Osteoblast (primary cell): Measurements from ENCODE around the gene EHD1. TPM values are rescaled to one million over a fixed set of nuclear protein-coding genes. Genes with fewer than 3 reads are reported as not detected.

Source experiments
- DNase-seq: peaks from one replicate; pipeline ENCODE4 v3.0.0; 2011; ENCODE audit warnings: low spot score, mixed read lengths; ENCODE audit not compliant: insufficient read length; ENCODE audit errors: missing footprints
- H2AFZ ChIP-seq: 2 replicates; pipeline ENCODE4 v1.6.0; 2011; ENCODE audit warnings: mild to moderate bottlenecking, low read length
- H3K27ac ChIP-seq: 2 replicates; pipeline ENCODE4 v1.5.1; 2011; ENCODE audit warnings: mild to moderate bottlenecking, low read depth, low read length, moderate library complexity
- H3K27me3 ChIP-seq: 2 replicates; pipeline ENCODE4 v1.6.0; 2012; ENCODE audit warnings: mild to moderate bottlenecking, control low read depth, inconsistent platforms, low read length, moderate library complexity; ENCODE audit not compliant: insufficient read depth
- H3K36me3 ChIP-seq: 2 replicates; pipeline ENCODE4 v1.5.1; 2011; ENCODE audit warnings: mild to moderate bottlenecking, low read length, control low read depth, moderate library complexity; ENCODE audit not compliant: insufficient read depth
- H3K4me1 ChIP-seq: 2 replicates; pipeline ENCODE4 v1.5.1; 2011; ENCODE audit warnings: mild to moderate bottlenecking, low read length, control low read depth, moderate library complexity; ENCODE audit not compliant: insufficient read depth
- H3K4me2 ChIP-seq: 2 replicates; pipeline ENCODE4 v1.6.0; 2011; ENCODE audit warnings: mild to moderate bottlenecking, low read length; ENCODE audit not compliant: insufficient read depth
- H3K4me3 ChIP-seq: fragments of 200-600 bp; sonication (generic); 3 replicates; pipeline ENCODE4 v1.5.1; 2012; ENCODE audit warnings: mild to moderate bottlenecking, low read length, inconsistent platforms; ENCODE audit not compliant: insufficient read depth
- H3K79me2 ChIP-seq: 2 replicates; pipeline ENCODE4 v1.6.0; 2012; ENCODE audit warnings: mild to moderate bottlenecking, low read length, control low read depth, inconsistent platforms; ENCODE audit not compliant: insufficient read depth
- H3K9me3 ChIP-seq: 2 replicates; pipeline ENCODE4 v1.5.1; 2011; ENCODE audit warnings: low read depth, low read length, control low read depth
- H4K20me1 ChIP-seq: 2 replicates; pipeline ENCODE4 v1.6.0; 2012; ENCODE audit warnings: mild to moderate bottlenecking, low read length, control low read depth; ENCODE audit not compliant: insufficient read depth
- CTCF ChIP-seq: IDR thresholded peaks from 2 replicates; pipeline ENCODE4 v1.5.1; 2011; ENCODE audit warnings: mild to moderate bottlenecking, low read depth, low read length, moderate library complexity; ENCODE audit errors: extremely low read depth
- total RNA-seq: library from RNA; depleted of rRNA; stranded (reverse); fragments of >200 nt; gene quantifications from 2 replicates; pipeline ENCODE4 v1.2.3, GENCODE V29; 2012

Gene EHD1
- total RNA-seq, 1 donor = 51.4 TPM

GRCh38 chr11:64809781-64810241, 68.6 kb downstream of the EHD1 start:
- H3K4me3 ChIP-seq = peak overlapping the region; percentile 93
- DNase-seq = peak; percentile 90
- H3K4me2 ChIP-seq = peak overlapping the region; percentile 83
- no peaks in the 10 kb centered on the region for H3K9me3 ChIP-seq
- H3K27me3 ChIP-seq = no peaks in the 10 kb centered on the region
- peak overlapping the region; percentile 84 for H2AFZ ChIP-seq
- no peak overlapping the region for H3K27ac ChIP-seq
- H3K79me2 ChIP-seq = peaks cover 9% of the 10 kb centered on the region
- H4K20me1 ChIP-seq = peaks cover 2% of the 10 kb centered on the region
- no peak for TF ChIP-seq CTCF
- peaks cover 27% of the 10 kb centered on the region for H3K36me3 ChIP-seq
- peaks cover 12% of the 10 kb centered on the region for H3K4me1 ChIP-seq

GRCh38 chr11:64805481-64805880, 72.9 kb downstream of the EHD1 start:
- no peak overlapping the region for H3K4me3 ChIP-seq
- H3K4me1 ChIP-seq = peaks cover 15% of the 10 kb centered on the region
- no peak overlapping the region for H2AFZ ChIP-seq
- H4K20me1 ChIP-seq = peaks cover 6% of the 10 kb centered on the region
- H3K9me3 ChIP-seq = no peaks in the 10 kb centered on the region
- no peak overlapping the region for H3K27ac ChIP-seq
- no peak overlapping the region for H3K4me2 ChIP-seq
- H3K79me2 ChIP-seq = peaks cover 9% of the 10 kb centered on the region
- no peaks in the 10 kb centered on the region for H3K27me3 ChIP-seq
- peaks cover 34% of the 10 kb centered on the region for H3K36me3 ChIP-seq
- no peak for TF ChIP-seq CTCF
- DNase-seq = no peak

GRCh38 chr11:64804346-64805210, 73.8 kb downstream of the EHD1 start:
- peak; percentile 64 for DNase-seq
- peaks cover 34% of the 10 kb centered on the region for H3K36me3 ChIP-seq
- no peak overlapping the region for H3K4me3 ChIP-seq

More at GRCh38 chr11:64804346-64805210, 73.8 kb downstream of the EHD1 start:
- TF ChIP-seq CTCF = no peak
- peak overlapping the region; percentile 66 for H3K27ac ChIP-seq
- H3K9me3 ChIP-seq = no peaks in the 10 kb centered on the region
- peaks cover 13% of the 10 kb centered on the region for H3K4me1 ChIP-seq
- H3K27me3 ChIP-seq = no peaks in the 10 kb centered on the region
- H3K4me2 ChIP-seq = no peak overlapping the region
- peaks cover 6% of the 10 kb centered on the region for H4K20me1 ChIP-seq
- H3K79me2 ChIP-seq = peaks cover 4% of the 10 kb centered on the region
- no peak overlapping the region for H2AFZ ChIP-seq
